Neuronal stem cell (in vitro differentiated cells): ENCODE results near the gene ATP5F1D.
A peak's percentile ranks its signal among the peaks of the same experiment; 100 is the strongest.

Source experiments
- DNase-seq: peaks from one replicate; pipeline ENCODE4 v3.0.0-alpha.2; 2013; ENCODE audit warnings: low spot score
- H2AFZ ChIP-seq: one replicate; pipeline ENCODE4 v1.6.1; 2013; ENCODE audit warnings: mild to moderate bottlenecking, low read length, inconsistent platforms
- H2AK5ac ChIP-seq: 2 replicates; pipeline ENCODE4 v1.6.1; 2013; ENCODE audit warnings: low read depth, mild to moderate bottlenecking, inconsistent platforms, low read length, moderate library complexity, mixed read lengths
- H2BK120ac ChIP-seq: 2 replicates; pipeline ENCODE4 v1.6.1; 2013; ENCODE audit warnings: low read depth, mild to moderate bottlenecking, inconsistent platforms, low read length, moderate library complexity, mixed read lengths
- H2BK12ac ChIP-seq: one replicate; pipeline ENCODE4 v1.6.1; 2013; ENCODE audit warnings: low read length, inconsistent platforms
- H2BK15ac ChIP-seq: 2 replicates; pipeline ENCODE4 v1.6.1; 2013; ENCODE audit warnings: mild to moderate bottlenecking, low read length, inconsistent platforms, mixed read lengths
- H2BK5ac ChIP-seq: one replicate; pipeline ENCODE4 v1.6.1; 2013; ENCODE audit warnings: inconsistent platforms, mild to moderate bottlenecking, low read length, moderate library complexity
- H3K14ac ChIP-seq: one replicate; pipeline ENCODE4 v1.6.1; 2013; ENCODE audit warnings: low read length, inconsistent platforms
- H3K18ac ChIP-seq: 2 replicates; pipeline ENCODE4 v1.6.1; 2013; ENCODE audit warnings: low read length, inconsistent platforms
- H3K23ac ChIP-seq: 2 replicates; pipeline ENCODE4 v1.6.1; 2013; ENCODE audit warnings: low read depth, mild to moderate bottlenecking, mixed read lengths, low read length, inconsistent platforms; ENCODE audit not compliant: poor library complexity
- H3K27ac ChIP-seq: replicated peaks from 3 replicates; pipeline ENCODE4 v1.5.1; 2013; ENCODE audit warnings: low read length, inconsistent platforms
- H3K27me3 ChIP-seq, 3 experiments: 2 replicates each; pipeline ENCODE4 v1.6.1; 2013; ENCODE audit warnings: low read length in 3 of 3, mild to moderate bottlenecking in 2 of 3, inconsistent platforms in 1 of 3, low read depth in 1 of 3, mixed read lengths in 1 of 3, moderate library complexity in 1 of 3; ENCODE audit not compliant: control insufficient read depth in 3 of 3, insufficient read depth in 3 of 3
- H3K36me3 ChIP-seq, 2 donors: replicated peaks in 1 of 2; 2 replicates each; pipeline ENCODE4 v1.6.1; 2013; ENCODE audit warnings: low read length in 2 of 2; ENCODE audit not compliant: control insufficient read depth in 2 of 2, insufficient read depth in 2 of 2
- H3K4ac ChIP-seq: 2 replicates; pipeline ENCODE4 v1.6.1; 2013; ENCODE audit warnings: inconsistent platforms, mild to moderate bottlenecking, low read length, moderate library complexity
- H3K4me1 ChIP-seq, 2 donors: 1 replicate in 1 of 2; 2 replicates in 1 of 2; pipeline ENCODE4 v1.6.1; 2013; ENCODE audit warnings: low read length in 2 of 2, low read depth in 1 of 2; ENCODE audit not compliant: control insufficient read depth in 2 of 2, insufficient read depth in 1 of 2
- H3K4me2 ChIP-seq: one replicate; pipeline ENCODE4 v1.6.1; 2013; ENCODE audit warnings: mild to moderate bottlenecking, low read length, inconsistent platforms; ENCODE audit not compliant: insufficient read depth, poor library complexity, severe bottlenecking
- H3K4me3 ChIP-seq, 2 donors: 2 replicates each; pipeline ENCODE4 v1.5.1; 2013; ENCODE audit warnings: low read length in 2 of 2, mild to moderate bottlenecking in 2 of 2, inconsistent platforms in 1 of 2, moderate library complexity in 1 of 2
- H3K79me1 ChIP-seq: one replicate; pipeline ENCODE4 v1.6.1; 2013; ENCODE audit warnings: low read depth, mild to moderate bottlenecking, inconsistent platforms, low read length, moderate library complexity
- H3K9ac ChIP-seq: one replicate; pipeline ENCODE4 v1.6.1; 2013; ENCODE audit warnings: mild to moderate bottlenecking, low read depth, low read length, inconsistent platforms; ENCODE audit not compliant: poor library complexity
- H3K9me3 ChIP-seq, 2 donors: replicated peaks in 1 of 2; 2 replicates each; pipeline versions ENCODE3 to v1.6.1; 2013; ENCODE audit warnings: low read length in 2 of 2, mild to moderate bottlenecking in 2 of 2, inconsistent platforms in 1 of 2, low read depth in 1 of 2, mixed read lengths in 1 of 2, moderate library complexity in 1 of 2; ENCODE audit not compliant: control insufficient read depth in 2 of 2, insufficient read depth in 1 of 2
- H4K8ac ChIP-seq: one replicate; pipeline ENCODE4 v1.6.1; 2013; ENCODE audit warnings: low read depth, mild to moderate bottlenecking, inconsistent platforms, low read length, moderate library complexity
- H4K91ac ChIP-seq: one replicate; pipeline ENCODE4 v1.6.1; 2013; ENCODE audit warnings: low read length, low read depth, mild to moderate bottlenecking, inconsistent platforms; ENCODE audit not compliant: poor library complexity
- WGBS, 2 donors: extraction: QIAGEN DNeasy Blood & Tissue Kit; methylation state at CpG; one replicate each; pipeline ENCODE4 v1.1.7; 2013; ENCODE audit warnings: missing lambda C conversion rate in 2 of 2, mixed read lengths in 1 of 2; ENCODE audit not compliant: insufficient read length in 2 of 2, insufficient replicate concordance in 1 of 2; ENCODE audit errors: extremely low coverage in 2 of 2; 5-methylcytosine and 5-hydroxymethylcytosine counted together

ATP5F1D gene

DNA sequence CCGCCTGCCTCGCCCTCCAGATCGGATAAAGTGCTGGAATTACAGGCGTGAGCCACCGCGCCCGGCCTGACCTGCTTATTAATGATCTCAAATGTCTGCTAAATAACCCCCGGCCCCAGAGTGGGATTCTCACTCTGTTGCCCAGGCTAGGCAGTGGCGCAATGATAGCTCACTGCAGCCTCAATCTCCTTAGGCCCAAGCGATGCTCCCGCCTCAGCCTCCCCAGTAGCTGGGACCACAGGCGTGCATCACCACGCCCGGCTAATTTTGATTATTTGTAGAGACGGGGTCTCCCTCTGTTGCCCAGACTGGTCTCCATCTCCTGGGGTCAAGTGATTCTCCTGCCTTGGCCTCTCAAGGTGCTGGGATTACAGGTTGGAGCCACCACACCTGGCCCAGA lies 626 bp upstream of the ATP5F1D start:
- H4K91ac ChIP-seq: no peak overlapping the region
- no CpG with 5 or more reads among the region's 15 CpGs for WGBS, 2 donors
- H3K4me2 ChIP-seq: no peak overlapping the region
- no peak overlapping the region for H4K8ac ChIP-seq
- H2BK5ac ChIP-seq: no peak overlapping the region
- H3K9me3 ChIP-seq: no peaks in the 10 kb centered on the region
- peak overlapping the region; percentile 90 for H2AK5ac ChIP-seq
- H3K23ac ChIP-seq: no peak overlapping the region
- H2AFZ ChIP-seq: peak overlapping the region; percentile 89
- no peak for DNase-seq
- no peaks in the 10 kb centered on the region for H3K27me3 ChIP-seq
- H3K14ac ChIP-seq: no peak overlapping the region
- no peak overlapping the region for H3K18ac ChIP-seq
- peaks cover 29 to 37% of the 10 kb centered on the region in 2 donors for H3K4me1 ChIP-seq
- H3K27ac ChIP-seq: no peak overlapping the region
- peak overlapping the region in 1 of 2 donors; percentile 63 for H3K4me3 ChIP-seq
- H3K79me1 ChIP-seq: peaks cover 21% of the 10 kb centered on the region
- peak overlapping the region; percentile 84 for H2BK12ac ChIP-seq
- H2BK15ac ChIP-seq: no peak overlapping the region
- H3K4ac ChIP-seq: no peak overlapping the region
- H3K36me3 ChIP-seq: peaks cover 1 to 10% of the 10 kb centered on the region in 2 donors
- H2BK120ac ChIP-seq: no peak overlapping the region
- H3K9ac ChIP-seq: peak overlapping the region; percentile 44

DNA sequence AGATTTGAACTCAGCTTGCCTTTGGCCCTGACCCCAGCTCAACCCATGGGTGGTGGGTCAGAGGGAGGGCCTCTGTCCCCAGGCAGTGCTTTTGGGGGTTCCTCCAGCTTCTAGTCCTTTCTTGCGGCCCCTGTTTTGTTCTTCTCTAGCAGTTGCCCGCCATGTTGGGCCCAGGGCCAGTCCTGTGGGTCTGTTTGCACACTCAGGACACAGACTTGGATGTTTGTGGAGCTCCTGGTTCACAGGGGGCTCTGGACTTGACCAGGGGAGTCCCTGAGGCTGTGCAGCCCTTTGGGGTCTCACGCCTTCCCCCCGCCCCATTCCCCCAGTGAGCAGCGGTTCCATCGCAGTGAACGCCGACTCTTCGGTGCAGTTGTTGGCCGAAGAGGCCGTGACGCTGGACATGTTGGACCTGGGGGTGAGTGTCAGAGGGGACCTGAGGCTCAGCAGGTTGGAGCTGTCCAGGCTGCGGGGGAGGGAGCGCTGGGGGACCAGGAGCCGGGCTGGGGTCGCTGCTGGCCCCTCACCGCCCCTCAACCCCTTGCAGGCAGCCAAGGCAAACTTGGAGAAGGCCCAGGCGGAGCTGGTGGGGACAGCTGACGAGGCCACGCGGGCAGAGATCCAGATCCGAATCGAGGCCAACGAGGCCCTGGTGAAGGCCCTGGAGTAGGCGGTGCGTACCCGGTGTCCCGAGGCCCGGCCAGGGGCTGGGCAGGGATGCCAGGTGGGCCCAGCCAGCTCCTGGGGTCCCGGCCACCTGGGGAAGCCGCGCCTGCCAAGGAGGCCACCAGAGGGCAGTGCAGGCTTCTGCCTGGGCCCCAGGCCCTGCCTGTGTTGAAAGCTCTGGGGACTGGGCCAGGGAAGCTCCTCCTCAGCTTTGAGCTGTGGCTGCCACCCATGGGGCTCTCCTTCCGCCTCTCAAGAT lies 2.5 kb downstream of the ATP5F1D start:
- peak overlapping the region in 1 of 2 donors; percentile 46 for H3K4me3 ChIP-seq
- peak overlapping the region; percentile 92 for H2AK5ac ChIP-seq
- peaks cover 0 to 8% of the 10 kb centered on the region in 2 donors for H3K36me3 ChIP-seq
- H3K27ac ChIP-seq: no peak overlapping the region
- H3K4me2 ChIP-seq: no peak overlapping the region
- H2BK15ac ChIP-seq: peak overlapping the region; percentile 67
- H3K23ac ChIP-seq: peak overlapping the region; percentile 89
- peaks cover 14% of the 10 kb centered on the region for H3K79me1 ChIP-seq
- H3K14ac ChIP-seq: no peak overlapping the region
- H2BK5ac ChIP-seq: peak overlapping the region; percentile 21
- H2BK120ac ChIP-seq: no peak overlapping the region
- no peak for DNase-seq
- peak overlapping the region; percentile 83 for H3K18ac ChIP-seq
- no peaks in the 10 kb centered on the region for H3K9me3 ChIP-seq
- no peak overlapping the region for H3K9ac ChIP-seq
- no peak overlapping the region for H4K91ac ChIP-seq
- no CpG with 5 or more reads among the region's 33 CpGs for WGBS, 2 donors
- H2BK12ac ChIP-seq: peak overlapping the region; percentile 58
- H3K4ac ChIP-seq: peak overlapping the region; percentile 53
- peaks cover 25 to 32% of the 10 kb centered on the region in 2 donors for H3K4me1 ChIP-seq
- no peaks in the 10 kb centered on the region for H3K27me3 ChIP-seq
- H4K8ac ChIP-seq: no peak overlapping the region
- H2AFZ ChIP-seq: no peak overlapping the region

DNA sequence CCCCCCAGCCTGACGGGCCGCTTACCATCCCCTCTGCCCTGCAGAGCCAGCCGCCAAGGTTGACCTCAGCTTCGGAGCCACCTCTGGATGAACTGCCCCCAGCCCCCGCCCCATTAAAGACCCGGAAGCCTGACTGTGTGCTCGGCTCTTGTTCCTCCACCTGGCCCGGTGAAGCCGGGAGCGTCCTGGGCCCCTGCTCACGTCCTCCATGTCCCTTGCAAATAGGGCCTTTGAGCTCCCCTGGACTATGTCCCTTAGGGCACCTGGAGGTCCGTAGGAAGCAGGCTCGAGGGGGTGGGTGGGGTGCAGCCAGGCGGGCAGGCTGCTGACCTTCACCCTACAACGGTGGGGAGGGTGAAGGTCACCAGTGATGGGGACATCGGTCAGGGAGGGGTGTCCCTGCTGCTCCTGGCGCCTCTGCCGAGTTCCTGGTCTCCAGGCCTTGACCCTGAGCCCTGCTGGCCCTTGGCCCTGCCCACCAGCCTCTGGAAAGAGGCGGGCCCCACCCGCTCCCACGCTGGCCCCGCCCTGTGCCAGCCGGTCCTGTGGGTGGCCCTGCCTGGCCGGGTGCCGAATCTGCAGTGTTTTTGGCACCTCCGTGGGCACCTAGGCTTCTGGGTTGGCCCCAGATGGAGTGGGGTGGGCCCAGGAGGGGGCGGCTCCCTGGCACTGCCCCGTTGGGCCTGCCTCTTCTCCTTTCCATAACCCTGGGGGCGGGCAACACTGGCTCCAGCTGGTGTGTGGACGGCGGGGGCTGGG lies 3.3 kb downstream of the ATP5F1D start:
- peaks cover 0 to 8% of the 10 kb centered on the region in 2 donors for H3K36me3 ChIP-seq
- H3K79me1 ChIP-seq: peaks cover 11% of the 10 kb centered on the region
- H3K14ac ChIP-seq: no peak overlapping the region
- H2BK15ac ChIP-seq: peak overlapping the region; percentile 38
- H2BK12ac ChIP-seq: no peak overlapping the region
- peak overlapping the region; percentile 89 for H2AK5ac ChIP-seq
- H3K27ac ChIP-seq: no peak overlapping the region
- H3K9me3 ChIP-seq: no peaks in the 10 kb centered on the region
- H3K23ac ChIP-seq: peak overlapping the region; percentile 89
- H3K4me1 ChIP-seq: peaks cover 20 to 27% of the 10 kb centered on the region in 2 donors
- no peaks in the 10 kb centered on the region for H3K27me3 ChIP-seq
- H3K9ac ChIP-seq: peak overlapping the region; percentile 38
- peak overlapping the region; percentile 44 for H3K18ac ChIP-seq
- peak overlapping the region; percentile 21 for H2BK5ac ChIP-seq
- WGBS, 2 donors: no CpG with 5 or more reads among the region's 31 CpGs
- H3K4ac ChIP-seq: no peak overlapping the region
- no peak overlapping the region for H3K4me2 ChIP-seq
- H4K91ac ChIP-seq: no peak overlapping the region
- DNase-seq: no peak
- H2BK120ac ChIP-seq: peak overlapping the region; percentile 2
- no peak overlapping the region for H3K4me3 ChIP-seq
- no peak overlapping the region for H2AFZ ChIP-seq
- no peak overlapping the region for H4K8ac ChIP-seq
